KMS-11 (cell line): ENCODE measurements around the gene TRIO.

Experiments used
- H2AFZ ChIP-seq: fragments of 200-600 bp; sonication (generic); 2 replicates; pipeline ENCODE4 v1.6.1; 2016; ENCODE audit warnings: antibody characterized with exemption, mixed run types, low read depth
- H3K27ac ChIP-seq: fragments of 200-600 bp; sonication (generic); 2 replicates; pipeline ENCODE4 v1.6.1; 2016; ENCODE audit warnings: mild to moderate bottlenecking, mixed run types
- H3K27me3 ChIP-seq: fragments of 200-600 bp; sonication (generic); 2 replicates; pipeline ENCODE4 v1.6.1; 2017; ENCODE audit warnings: mild to moderate bottlenecking, low read depth, mixed run types, moderate library complexity; ENCODE audit not compliant: insufficient read depth
- H3K36me3 ChIP-seq: fragments of 200-600 bp; sonication (generic); 2 replicates; pipeline ENCODE4 v1.6.1; 2017; ENCODE audit warnings: mild to moderate bottlenecking, mixed run types; ENCODE audit not compliant: insufficient read depth
- H3K4me1 ChIP-seq: fragments of 200-600 bp; sonication (generic); 2 replicates; pipeline ENCODE4 v1.6.1; 2016; ENCODE audit warnings: mild to moderate bottlenecking, low read depth, mixed run types; ENCODE audit not compliant: poor library complexity, severe bottlenecking
- H3K4me2 ChIP-seq: fragments of 200-600 bp; sonication (generic); 2 replicates; pipeline ENCODE4 v1.7.0; 2016; ENCODE audit warnings: mild to moderate bottlenecking, mixed run types
- H3K4me3 ChIP-seq: fragments of 200-600 bp; sonication (generic); IDR thresholded peaks from 2 replicates; pipeline ENCODE4 v1.6.1; 2017; ENCODE audit warnings: low read depth, low read length, mixed read lengths; ENCODE audit not compliant: insufficient read depth
- H3K79me2 ChIP-seq: fragments of 200-600 bp; sonication (generic); 2 replicates; pipeline ENCODE4 v1.6.1; 2016; ENCODE audit warnings: low read depth, mixed run types; ENCODE audit not compliant: insufficient read depth
- H3K9ac ChIP-seq: fragments of 200-600 bp; sonication (generic); 2 replicates; pipeline ENCODE4 v1.6.1; 2016; ENCODE audit warnings: mild to moderate bottlenecking, mixed run types
- H4K20me1 ChIP-seq: fragments of 200-600 bp; sonication (generic); 2 replicates; pipeline ENCODE4 v1.6.1; 2016; ENCODE audit warnings: mild to moderate bottlenecking, mixed run types; ENCODE audit not compliant: insufficient read depth
- CTCF ChIP-seq: fragments of 200-600 bp; sonication (generic); conservative IDR thresholded peaks from 2 replicates; pipeline ENCODE4 v1.6.1; 2017; ENCODE audit warnings: low read depth, mild to moderate bottlenecking, antibody characterized with exemption, low read length, moderate library complexity, mixed read lengths

TRIO gene

DNA sequence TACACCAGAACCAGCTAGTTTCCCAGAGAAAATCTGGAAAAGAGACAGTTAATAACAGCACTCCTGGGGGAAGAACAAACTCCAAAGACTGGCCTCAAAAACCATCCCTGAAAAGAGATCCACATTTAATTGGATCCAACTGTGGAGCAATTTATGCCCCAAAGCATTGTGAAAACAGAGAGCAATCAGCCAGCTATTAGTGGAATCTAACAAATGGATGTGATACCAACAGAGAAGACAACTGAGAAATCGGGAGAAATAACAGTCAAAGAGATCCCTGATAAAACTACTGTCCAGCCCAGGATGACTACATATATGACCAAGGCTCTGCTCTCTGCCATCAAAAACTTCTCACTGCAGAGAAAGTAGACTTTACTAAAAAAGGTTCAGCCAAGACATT is 40.5 kb upstream of the TRIO start:
- TF ChIP-seq CTCF, result no peak
- Histone ChIP-seq H3K4me2 (no peak overlapping the region), H2AFZ (no peak overlapping the region), H3K4me3 (no peak overlapping the region), H3K27ac (no peak overlapping the region), H3K27me3 (no peaks in the 10 kb centered on the region), H4K20me1 (no peaks in the 10 kb centered on the region), H3K36me3 (no peaks in the 10 kb centered on the region), H3K9ac (no peak overlapping the region), H3K79me2 (no peaks in the 10 kb centered on the region), H3K4me1 (no peaks in the 10 kb centered on the region)

DNA sequence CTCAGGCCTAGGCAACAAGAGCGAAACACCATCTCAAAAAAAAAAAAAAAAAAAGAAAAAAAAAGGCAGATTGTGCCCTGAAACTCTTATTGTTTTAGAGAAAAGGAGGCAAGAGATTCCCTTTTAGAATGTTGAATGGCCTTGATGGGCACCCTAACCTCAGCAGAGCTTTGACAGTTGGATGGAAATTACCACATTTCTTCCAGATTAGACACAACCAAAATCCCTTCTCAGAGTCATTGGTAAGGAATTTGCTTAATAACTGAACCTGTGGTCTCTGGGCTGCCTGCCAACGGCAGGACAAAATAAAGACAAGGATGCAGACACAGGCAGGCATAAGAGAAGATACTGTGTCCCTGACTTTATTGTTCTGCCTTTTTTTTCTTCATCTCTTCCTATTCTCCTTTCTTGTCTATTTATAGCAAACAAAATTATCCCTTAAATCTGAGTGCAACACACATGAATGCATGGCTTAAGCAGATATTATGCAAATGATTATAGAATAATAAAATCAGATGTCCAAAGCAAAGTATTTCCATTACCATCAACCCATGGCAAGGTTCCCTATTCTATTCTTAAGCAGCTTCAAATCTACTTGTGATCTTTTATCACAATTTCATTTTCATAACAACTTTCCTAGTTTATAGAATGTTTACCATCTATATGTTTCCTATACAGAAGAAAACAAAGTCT is 37.3 kb upstream of the TRIO start:
- no peak overlapping the region for H3K9ac ChIP-seq
- no peak overlapping the region for H2AFZ ChIP-seq
- H3K27me3 ChIP-seq, result no peaks in the 10 kb centered on the region
- peaks cover 13% of the 10 kb centered on the region for H3K4me1 ChIP-seq
- H3K79me2 ChIP-seq, result no peaks in the 10 kb centered on the region
- no peak overlapping the region for H3K4me2 ChIP-seq
- H4K20me1 ChIP-seq, result no peaks in the 10 kb centered on the region
- no peak for TF ChIP-seq CTCF
- no peak overlapping the region for H3K4me3 ChIP-seq
- H3K36me3 ChIP-seq, result no peaks in the 10 kb centered on the region
- no peak overlapping the region for H3K27ac ChIP-seq

DNA sequence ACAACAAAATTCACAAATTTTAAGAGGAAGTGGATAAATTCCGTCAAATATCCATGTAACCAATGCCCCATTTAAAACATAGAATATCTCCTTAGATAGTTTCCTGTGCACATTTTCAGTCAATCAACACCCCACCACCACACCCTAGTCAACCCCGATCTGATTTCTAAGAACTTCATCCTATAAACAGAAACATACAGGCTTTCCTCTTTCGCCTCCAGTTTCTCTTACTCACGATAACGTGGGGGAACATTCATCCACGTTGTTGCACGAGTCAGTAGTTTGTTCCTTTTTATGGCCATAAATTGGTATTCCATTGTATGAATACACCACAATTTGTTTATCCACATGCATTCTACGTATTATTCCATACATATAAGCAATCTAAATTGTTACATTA is 35.6 kb upstream of the TRIO start:
- no peak overlapping the region for H2AFZ ChIP-seq
- H4K20me1 ChIP-seq, result no peaks in the 10 kb centered on the region
- H3K4me1 ChIP-seq, result peaks cover 13% of the 10 kb centered on the region
- no peak overlapping the region for H3K9ac ChIP-seq
- H3K79me2 ChIP-seq, result no peaks in the 10 kb centered on the region
- no peak for TF ChIP-seq CTCF
- no peak overlapping the region for H3K27ac ChIP-seq
- no peaks in the 10 kb centered on the region for H3K36me3 ChIP-seq
- H3K27me3 ChIP-seq, result no peaks in the 10 kb centered on the region
- no peak overlapping the region for H3K4me2 ChIP-seq
- no peak overlapping the region for H3K4me3 ChIP-seq

DNA sequence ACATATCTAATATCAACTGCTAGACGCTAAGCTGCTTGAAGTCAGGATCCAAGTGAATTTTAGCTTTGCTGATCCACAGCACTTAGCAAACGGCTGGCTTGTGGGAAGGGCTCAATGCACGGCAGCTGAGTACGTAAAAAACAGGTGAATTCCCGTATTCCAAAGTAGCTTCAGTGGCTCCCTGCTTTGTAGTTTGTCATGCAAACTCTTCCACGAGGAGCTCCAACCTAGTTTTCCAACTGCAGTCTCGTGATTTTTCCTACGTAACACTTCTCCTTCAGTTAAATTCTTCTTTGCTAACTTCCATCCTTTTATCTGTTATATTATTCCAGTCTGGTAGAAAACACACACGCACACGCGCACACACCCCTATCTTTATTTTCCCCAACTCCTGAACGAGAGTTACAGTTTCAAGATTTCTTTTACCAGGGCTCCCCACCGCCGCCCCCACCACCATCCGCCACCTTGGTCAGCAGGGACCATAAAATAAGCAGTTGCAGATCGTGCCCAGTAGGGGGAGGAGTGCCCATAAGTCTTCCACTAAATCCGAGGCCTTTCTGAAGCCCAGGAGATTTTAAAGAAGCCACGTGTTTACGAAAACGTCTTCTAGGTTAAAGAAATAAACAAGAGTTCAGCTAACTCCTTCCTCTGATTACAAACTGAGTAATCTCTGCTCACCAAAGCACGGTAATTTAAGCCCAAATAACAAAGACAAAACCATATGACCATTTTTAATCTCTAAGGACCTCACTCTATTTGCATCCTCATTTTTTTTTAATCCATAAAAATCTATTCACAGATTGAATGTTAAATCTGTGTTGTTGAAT is 34.8 kb upstream of the TRIO start:
- H4K20me1 ChIP-seq, result no peaks in the 10 kb centered on the region
- H3K4me3 ChIP-seq, result no peak overlapping the region
- H3K4me2 ChIP-seq, result no peak overlapping the region
- no peaks in the 10 kb centered on the region for H3K36me3 ChIP-seq
- H3K27me3 ChIP-seq, result no peaks in the 10 kb centered on the region
- no peaks in the 10 kb centered on the region for H3K79me2 ChIP-seq
- H2AFZ ChIP-seq, result peak overlapping the region; percentile 50; the same call in 1 of the 2 replicates
- TF ChIP-seq CTCF, result peak; percentile 83
- H3K27ac ChIP-seq, result no peak overlapping the region
- peaks cover 13% of the 10 kb centered on the region for H3K4me1 ChIP-seq
- H3K9ac ChIP-seq, result no peak overlapping the region
